Neural cell (in vitro differentiated cells): ENCODE results near the gene TXNDC16. TPM values are rescaled to one million over a fixed set of nuclear protein-coding genes. Genes with fewer than 3 reads are reported as not detected.

ENCODE experiments used
- H2AFZ ChIP-seq: fragments of 200-600, 300-800 bp; sonication (generic), shearing (Covaris generic); 2 replicates; pipeline ENCODE4 v1.6.0; 2014; ENCODE audit warnings: low read depth, mild to moderate bottlenecking, antibody characterized with exemption, low read length, moderate library complexity
- H3F3A ChIP-seq: fragments of 200-600 bp; shearing (Covaris generic); 2 replicates; pipeline ENCODE4 v1.6.1; 2016; ENCODE audit warnings: mild to moderate bottlenecking, moderate library complexity, mixed read lengths, antibody characterized with exemption, low read length; ENCODE audit not compliant: insufficient read depth, poor library complexity, severe bottlenecking
- H3K27ac ChIP-seq: fragments of 200-600, 300-800 bp; sonication (generic), shearing (Covaris generic); 2 replicates; pipeline ENCODE4 v1.5.1; 2014; ENCODE audit warnings: mild to moderate bottlenecking, low read length, moderate library complexity
- H3K27me3 ChIP-seq: fragments of 300-800, 200-600 bp; sonication (generic), shearing (Covaris generic); 2 replicates; pipeline ENCODE4 v1.6.0; 2014; ENCODE audit warnings: mild to moderate bottlenecking, low read depth, low read length, moderate library complexity; ENCODE audit not compliant: insufficient read depth
- H3K36me3 ChIP-seq: fragments of 300-800, 200-600 bp; sonication (generic), shearing (Covaris generic); 2 replicates; pipeline ENCODE4 v1.5.1; 2014; ENCODE audit warnings: mild to moderate bottlenecking, antibody characterized with exemption, low read length, moderate library complexity; ENCODE audit not compliant: insufficient read depth
- H3K4me2 ChIP-seq: fragments of 300-800, 200-600 bp; sonication (generic), shearing (Covaris generic); 2 replicates; pipeline ENCODE4 v1.6.0; 2014; ENCODE audit warnings: mild to moderate bottlenecking, low read length
- H3K4me3 ChIP-seq: fragments of 300-800, 200-600 bp; sonication (generic), shearing (Covaris generic); 2 replicates; pipeline ENCODE4 v1.5.1; 2014; ENCODE audit warnings: mild to moderate bottlenecking, low read length, moderate library complexity
- H3K79me2 ChIP-seq: fragments of 200-600 bp; shearing (Covaris generic); replicated peaks from 2 replicates; pipeline ENCODE4 v1.6.0; 2014; ENCODE audit warnings: mild to moderate bottlenecking, low read length, moderate library complexity; ENCODE audit not compliant: insufficient read depth
- H3K9ac ChIP-seq: fragments of 300-800, 200-600 bp; sonication (generic), shearing (Covaris generic); 2 replicates; pipeline ENCODE4 v1.6.1; 2016; ENCODE audit warnings: mild to moderate bottlenecking, low read length, mixed read lengths
- H3K9me2 ChIP-seq: fragments of 200-600 bp; shearing (Covaris generic); 2 replicates; pipeline ENCODE4 v1.6.1; 2016; ENCODE audit warnings: mild to moderate bottlenecking, low read length, mixed read lengths; ENCODE audit not compliant: insufficient read depth
- H3K9me3 ChIP-seq: fragments of 200-600, 300-800 bp; sonication (generic), shearing (Covaris generic); 2 replicates; pipeline ENCODE4 v1.6.1; 2016; ENCODE audit warnings: mild to moderate bottlenecking, mixed run types, low read length, moderate library complexity, mixed read lengths
- H4K20me1 ChIP-seq: fragments of 200-600 bp; shearing (Covaris generic); 2 replicates; pipeline ENCODE4 v1.6.1; 2016; ENCODE audit warnings: mild to moderate bottlenecking, mixed run types; ENCODE audit not compliant: insufficient read depth
- CTCF ChIP-seq: fragments of 450-650 bp; IDR thresholded peaks from 2 replicates; pipeline ENCODE4 v1.5.1; 2014; ENCODE audit warnings: antibody characterized with exemption, mild to moderate bottlenecking, moderate library complexity; ENCODE audit not compliant: poor library complexity, severe bottlenecking
- EP300 ChIP-seq: fragments of 450-650 bp; conservative IDR thresholded peaks from 2 replicates; pipeline ENCODE4 v1.6.1; 2014; ENCODE audit warnings: antibody characterized with exemption, mild to moderate bottlenecking, moderate library complexity; ENCODE audit not compliant: poor library complexity, severe bottlenecking
- EZH2 ChIP-seq: fragments of 200-600, 300-800 bp; shearing (Covaris generic), sonication (generic); IDR thresholded peaks from 2 replicates; pipeline ENCODE4 v1.6.1; 2014; ENCODE audit warnings: antibody characterized with exemption, low read length, borderline replicate concordance, mild to moderate bottlenecking; ENCODE audit not compliant: insufficient read depth, poor library complexity, severe bottlenecking
- MXI1 ChIP-seq: fragments of 450-650 bp; conservative IDR thresholded peaks from 2 replicates; pipeline ENCODE4 v1.6.1; 2014; ENCODE audit warnings: antibody characterized with exemption, mild to moderate bottlenecking; ENCODE audit not compliant: poor library complexity, severe bottlenecking
- POLR2AphosphoS5 ChIP-seq: IDR thresholded peaks from 2 replicates; pipeline ENCODE4 v1.6.1; 2012
- RAD21 ChIP-seq: fragments of 450-650 bp; conservative IDR thresholded peaks from 2 replicates; pipeline ENCODE4 v1.6.1; 2014; ENCODE audit warnings: antibody characterized with exemption, mild to moderate bottlenecking, moderate library complexity
- SMC3 ChIP-seq: fragments of 450-650 bp; conservative IDR thresholded peaks from 2 replicates; pipeline ENCODE4 v1.6.1; 2014; ENCODE audit warnings: antibody characterized with exemption, mild to moderate bottlenecking, moderate library complexity; ENCODE audit not compliant: poor library complexity
- TAF1 ChIP-seq: IDR thresholded peaks from 2 replicates; pipeline ENCODE4 v1.6.1; 2012; ENCODE audit warnings: low read depth
- polyA plus RNA-seq: library from polyadenylated mRNA; depleted of rRNA; stranded (reverse); fragments of >200 nt; gene quantifications from 2 replicates; pipeline ENCODE4 v1.2.3, GENCODE V29; 2014
- TF ChIP-seq, protein P1 (sequence below): IDR thresholded peaks from 2 replicates; pipeline ENCODE4 v1.6.1; 2012; ENCODE audit warnings: borderline replicate concordance

Gene TXNDC16
- polyA plus RNA-seq, 1 donor from 2014 or later, result 58.4 TPM

GRCh38 chr14:52463375-52463774 lies 88.9 kb downstream of the TXNDC16 start:
- Histone ChIP-seq H3K9ac (no peak overlapping the region), H2AFZ (no peak overlapping the region), H3F3A (no peaks in the 10 kb centered on the region), H3K9me2 (no peaks in the 10 kb centered on the region), H3K27ac (no peak overlapping the region), H3K36me3 (peaks cover 9% of the 10 kb centered on the region), H3K79me2 (no peaks in the 10 kb centered on the region), H3K4me3 (no peak overlapping the region), H4K20me1 (no peaks in the 10 kb centered on the region), H3K4me2 (no peak overlapping the region), H3K27me3 (no peaks in the 10 kb centered on the region), H3K9me3 (no peaks in the 10 kb centered on the region)
- TF ChIP-seq SMC3 (no peak), EP300 (no peak), CTCF (no peak), MXI1 (no peak), RAD21 (no peak), POLR2AphosphoS5 (no peak), EZH2 (no peak), TAF1 (no peak)
- TF ChIP-seq, protein P1, sequence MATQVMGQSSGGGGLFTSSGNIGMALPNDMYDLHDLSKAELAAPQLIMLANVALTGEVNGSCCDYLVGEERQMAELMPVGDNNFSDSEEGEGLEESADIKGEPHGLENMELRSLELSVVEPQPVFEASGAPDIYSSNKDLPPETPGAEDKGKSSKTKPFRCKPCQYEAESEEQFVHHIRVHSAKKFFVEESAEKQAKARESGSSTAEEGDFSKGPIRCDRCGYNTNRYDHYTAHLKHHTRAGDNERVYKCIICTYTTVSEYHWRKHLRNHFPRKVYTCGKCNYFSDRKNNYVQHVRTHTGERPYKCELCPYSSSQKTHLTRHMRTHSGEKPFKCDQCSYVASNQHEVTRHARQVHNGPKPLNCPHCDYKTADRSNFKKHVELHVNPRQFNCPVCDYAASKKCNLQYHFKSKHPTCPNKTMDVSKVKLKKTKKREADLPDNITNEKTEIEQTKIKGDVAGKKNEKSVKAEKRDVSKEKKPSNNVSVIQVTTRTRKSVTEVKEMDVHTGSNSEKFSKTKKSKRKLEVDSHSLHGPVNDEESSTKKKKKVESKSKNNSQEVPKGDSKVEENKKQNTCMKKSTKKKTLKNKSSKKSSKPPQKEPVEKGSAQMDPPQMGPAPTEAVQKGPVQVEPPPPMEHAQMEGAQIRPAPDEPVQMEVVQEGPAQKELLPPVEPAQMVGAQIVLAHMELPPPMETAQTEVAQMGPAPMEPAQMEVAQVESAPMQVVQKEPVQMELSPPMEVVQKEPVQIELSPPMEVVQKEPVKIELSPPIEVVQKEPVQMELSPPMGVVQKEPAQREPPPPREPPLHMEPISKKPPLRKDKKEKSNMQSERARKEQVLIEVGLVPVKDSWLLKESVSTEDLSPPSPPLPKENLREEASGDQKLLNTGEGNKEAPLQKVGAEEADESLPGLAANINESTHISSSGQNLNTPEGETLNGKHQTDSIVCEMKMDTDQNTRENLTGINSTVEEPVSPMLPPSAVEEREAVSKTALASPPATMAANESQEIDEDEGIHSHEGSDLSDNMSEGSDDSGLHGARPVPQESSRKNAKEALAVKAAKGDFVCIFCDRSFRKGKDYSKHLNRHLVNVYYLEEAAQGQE, result no peak

GRCh38 chr14:52461721-52462120 lies 90.6 kb downstream of the TXNDC16 start:
- Histone ChIP-seq H3K27me3 (no peaks in the 10 kb centered on the region), H3K4me2 (no peak overlapping the region), H3K36me3 (peaks cover 9% of the 10 kb centered on the region), H3K4me3 (no peak overlapping the region), H3K9me2 (no peaks in the 10 kb centered on the region), H2AFZ (no peak overlapping the region), H3K9ac (no peak overlapping the region), H3K79me2 (no peaks in the 10 kb centered on the region), H3F3A (no peaks in the 10 kb centered on the region), H3K9me3 (no peaks in the 10 kb centered on the region), H3K27ac (no peak overlapping the region), H4K20me1 (no peaks in the 10 kb centered on the region)
- no peak for TF ChIP-seq TAF1
- TF ChIP-seq SMC3, result no peak
- TF ChIP-seq EZH2, result no peak
- no peak for TF ChIP-seq MXI1
- TF ChIP-seq, protein P1, result no peak
- TF ChIP-seq POLR2AphosphoS5, result no peak
- TF ChIP-seq CTCF, result no peak
